ENCODE results near the gene C6orf136.

- TF ChIP-seq RXRA (IDR thresholded peaks at IDR 0.05) (no peak), CTCF (IDR thresholded peaks at IDR 0.05; ENCODE audit: low read depth, low read length, missing input control) (no peak), EGR1 (IDR thresholded peaks at IDR 0.05; ENCODE audit: low read depth in 2 of 2) (no peak), NR2F2 (IDR thresholded peaks at IDR 0.05) (no peak), RAD21 (IDR thresholded peaks at IDR 0.05) (no peak), REST (IDR thresholded peaks at IDR 0.05) (no peak), GABPA (IDR thresholded peaks at IDR 0.05 in 1 of 2, conservative IDR thresholded peaks at IDR 0.05 in 1 of 2) (no peak), TAF1 (conservative IDR thresholded peaks at IDR 0.05) (no peak), JUND (IDR thresholded peaks at IDR 0.05) (no peak)
Measured at GRCh38 chr6:30599625-30600324, 47.2 kb upstream of the C6orf136 start.
